T-cell (primary cell): ENCODE results near the gene GRB2. TPM values are rescaled to one million over a fixed set of nuclear protein-coding genes. Genes with fewer than 3 reads are reported as not detected.

Source experiments
- ATAC-seq, 4 experiments: fragments of 200-7000 bp in 3 of 4; fragments of 150-1000 bp in 1 of 4; cut with Tn5 transposase; replicated peaks in 1 of 4; 1 replicate in 3 of 4; 2 replicates in 1 of 4; pipeline ENCODE4 v1.10.0; 2021; ENCODE audit warnings: moderate library complexity in 3 of 4, mild to moderate bottlenecking in 2 of 4, moderate number of reproducible peaks in 1 of 4
- CTCF ChIA-PET, 2 donors: fragments of 300-600 bp; sonication (Branson Sonifier 250); formaldehyde crosslinking; loops; one replicate each; lab custom pipeline; 2022; ENCODE audit warnings: antibody characterized with exemption in 2 of 2; lab: Charles Lee
- POLR2A ChIA-PET, 2 donors: fragments of 300-600 bp; sonication (Branson Sonifier 250); formaldehyde crosslinking; loops; one replicate each; lab custom pipeline; 2022; ENCODE audit warnings: antibody characterized with exemption in 2 of 2; lab: Charles Lee
- DNase-seq, 35 experiments: peaks; one replicate each; pipeline versions ENCODE4 v3.0.0 to v3.0.0-alpha.2; 2013 to 2023
- H3K27ac ChIP-seq: one replicate; pipeline ENCODE4 v1.5.1; 2013; ENCODE audit warnings: low read length
- H3K27me3 ChIP-seq, 2 experiments: replicated peaks in 1 of 2; 1 replicate in 1 of 2; 2 replicates in 1 of 2; pipeline versions ENCODE4 v1.6.1 to v1.7.0; 2013; ENCODE audit warnings: low read length in 1 of 2, mixed read lengths in 1 of 2; ENCODE audit not compliant: control insufficient read depth in 2 of 2, insufficient read depth in 2 of 2; ENCODE audit errors: extremely low read depth in 1 of 2
- H3K36me3 ChIP-seq, 2 donors: 1 replicate in 1 of 2; 2 replicates in 1 of 2; pipeline versions ENCODE4 v1.6.1 to v1.7.0; 2013; ENCODE audit warnings: low read length in 1 of 2; ENCODE audit not compliant: control insufficient read depth in 2 of 2, insufficient read depth in 1 of 2; ENCODE audit errors: extremely low read depth in 1 of 2
- H3K4me1 ChIP-seq, 2 experiments: 1 replicate in 1 of 2; 2 replicates in 1 of 2; pipeline versions ENCODE4 v1.6.1 to v1.7.0; 2013; ENCODE audit warnings: low read length in 2 of 2, mixed read lengths in 1 of 2; ENCODE audit not compliant: insufficient read depth in 2 of 2, control insufficient read depth in 1 of 2; ENCODE audit errors: extremely low read depth in 1 of 2
- H3K4me3 ChIP-seq, 2 donors: 1 replicate in 1 of 2; 2 replicates in 1 of 2; pipeline versions ENCODE4 v1.5.1 to v1.7.0; 2013; ENCODE audit warnings: mild to moderate bottlenecking in 2 of 2, low read length in 1 of 2, moderate library complexity in 1 of 2; ENCODE audit not compliant: control insufficient read depth in 1 of 2; ENCODE audit errors: extremely low read depth in 1 of 2
- H3K9me3 ChIP-seq: 2 replicates; pipeline ENCODE4 v1.7.0; 2013
- H3K27ac Mint-ChIP-seq, 2 donors: one replicate each; pipeline ENCODE4 v1.8.0; 2020 to 2021; ENCODE audit warnings: mild to moderate bottlenecking in 2 of 2, mixed read lengths in 2 of 2
- H3K27me3 Mint-ChIP-seq, 2 donors: one replicate each; pipeline ENCODE4 v1.8.0; 2021 to 2022; ENCODE audit warnings: mixed read lengths in 2 of 2
- H3K36me3 Mint-ChIP-seq: one replicate; pipeline ENCODE4 v1.8.0; 2021; ENCODE audit warnings: mixed read lengths
- H3K4me1 Mint-ChIP-seq, 3 donors: one replicate each; pipeline ENCODE4 v1.8.0; 2020 to 2022; ENCODE audit warnings: mixed read lengths in 3 of 3, mild to moderate bottlenecking in 1 of 3
- H3K4me3 Mint-ChIP-seq, 3 donors: one replicate each; pipeline ENCODE4 v1.8.0; 2020 to 2022; ENCODE audit warnings: mild to moderate bottlenecking in 3 of 3, mixed read lengths in 3 of 3, moderate library complexity in 3 of 3
- H3K9me3 Mint-ChIP-seq, 3 donors: one replicate each; pipeline ENCODE4 v1.8.0; 2020 to 2022; ENCODE audit warnings: mixed read lengths in 3 of 3
- WGBS: methylation state at CpG from one replicate; pipeline ENCODE4 v1.1.5; 2013; ENCODE audit warnings: missing lambda C conversion rate; ENCODE audit not compliant: insufficient coverage; 5-methylcytosine and 5-hydroxymethylcytosine counted together
- total RNA-seq, 35 experiments: library from RNA in 6 of 35; stranded (reverse) in 6 of 35; fragments of 120-200 nt in 1 of 35; gene quantifications; one replicate each; pipeline versions ENCODE4 v1.2.1 to v1.2.4 and lab custom pipeline; 2013 to 2026

GRB2 gene
- total RNA-seq, 5 donors from 2014 or later (not counting 1 experiment from before 2014, with no cell fraction given): 103 to 133 (median 130) TPM

GRCh38 chr17:75387771-75388170 is 17.7 kb downstream of the GRB2 start:
- H3K36me3 Mint-ChIP-seq: peaks cover 29% of the 10 kb centered on the region

DNA sequence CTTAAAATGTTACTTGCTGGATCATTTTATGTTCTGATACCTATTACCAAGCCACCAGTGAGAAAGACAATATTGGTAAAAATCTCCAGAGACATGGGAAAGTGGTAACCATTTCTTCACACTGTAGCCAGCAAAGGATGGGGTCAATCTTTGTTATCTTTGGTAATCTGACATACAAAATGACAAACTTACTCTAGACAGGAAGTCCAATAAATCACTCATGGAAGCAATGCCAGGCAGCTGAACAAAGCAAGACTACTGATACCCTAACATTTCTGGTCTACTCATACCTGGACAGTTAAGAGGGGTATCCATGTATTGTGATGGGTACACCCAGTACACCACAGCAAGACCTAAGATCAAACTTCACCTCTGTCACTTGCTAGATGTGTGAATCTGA is 19.0 kb downstream of the GRB2 start:
- Histone ChIP-seq H3K36me3 (peaks cover 5 to 30% of the 10 kb centered on the region in 2 donors), H3K27ac (no peak overlapping the region), H3K27me3 (no peaks in the 10 kb centered on the region), H3K9me3 (no peaks in the 10 kb centered on the region), H3K4me3 (no peak overlapping the region), H3K4me1 (peaks cover 17 to 42% of the 10 kb centered on the region in 2 experiments)
- ChIA-PET POLR2A (no interaction called here), CTCF (interaction anchor here in 1 of 2 donors (1.2 kb wide), 1 partner anchor 43 kb away, joined by 3 read pairs; no protein-coding TSS in a partner anchor)
- ATAC-seq (no peak), DNase-seq (no peak)
- peaks cover 65 to 80% (median 66%) of the 10 kb centered on the region in 3 donors for H3K4me1 Mint-ChIP-seq
- H3K9me3 Mint-ChIP-seq: no peaks in the 10 kb centered on the region
- peak overlapping the region; percentile 7 to 58 for H3K27ac Mint-ChIP-seq
- H3K27me3 Mint-ChIP-seq: no peaks in the 10 kb centered on the region
- peak overlapping the region in 1 of 3 donors; percentile 25 for H3K4me3 Mint-ChIP-seq
- peaks cover 22% of the 10 kb centered on the region for H3K36me3 Mint-ChIP-seq

More at GRCh38 chr17:75387771-75388170, 17.7 kb downstream of the GRB2 start:
- Histone ChIP-seq H3K4me1 (peaks cover 25 to 36% of the 10 kb centered on the region in 2 experiments), H3K27me3 (no peaks in the 10 kb centered on the region), H3K4me3 (no peak overlapping the region), H3K27ac (no peak overlapping the region), H3K36me3 (peaks cover 7 to 41% of the 10 kb centered on the region in 2 donors), H3K9me3 (no peaks in the 10 kb centered on the region)
- Mint-ChIP-seq H3K27ac (no peak overlapping the region), H3K27me3 (no peaks in the 10 kb centered on the region), H3K4me3 (no peak overlapping the region), H3K9me3 (no peaks in the 10 kb centered on the region), H3K4me1 (peaks cover 70 to 81% (median 74%) of the 10 kb centered on the region in 3 donors)
- POLR2A ChIA-PET: interaction anchor here (0.6 to 0.7 kb wide), 3 partner anchors 51 to 1197 kb away, joined by 3 to 6 read pairs (median 3); no protein-coding TSS in a partner anchor
- WGBS: no CpG with 5 or more reads among the region's 3 CpGs
- CTCF ChIA-PET: interaction anchor here in 1 of 2 donors (0.6 kb wide), 1 partner anchor 379 kb away, joined by 3 read pairs; no protein-coding TSS in a partner anchor
- ATAC-seq (no peak), DNase-seq (no peak)

- H3K9me3 ChIP-seq: no peaks in the 10 kb centered on the region
- Mint-ChIP-seq H3K36me3 (peaks cover 11% of the 10 kb centered on the region), H3K27ac (no peak overlapping the region), H3K4me1 (peaks cover 63 to 80% (median 65%) of the 10 kb centered on the region in 3 donors), H3K4me3 (no peak overlapping the region), H3K27me3 (no peaks in the 10 kb centered on the region), H3K9me3 (no peaks in the 10 kb centered on the region)
- peaks cover 8 to 38% of the 10 kb centered on the region in 2 experiments for H3K4me1 ChIP-seq
- no CpG with 5 or more reads among the region's 8 CpGs for WGBS
- ATAC-seq: no peak
- CTCF ChIA-PET: interaction anchor here (0.6 to 0.7 kb wide), 2 partner anchors 13 kb away, joined by 4 to 13 read pairs; no protein-coding TSS in a partner anchor
- no peak overlapping the region for H3K27ac ChIP-seq
- peaks cover 5 to 14% of the 10 kb centered on the region in 2 donors for H3K36me3 ChIP-seq
- no peaks in the 10 kb centered on the region for H3K27me3 ChIP-seq
- POLR2A ChIA-PET: no interaction called here
- no peak overlapping the region for H3K4me3 ChIP-seq
- DNase-seq: no peak
Measured at GRCh38 chr17:75384751-75385150, 20.7 kb downstream of the GRB2 start.

- Mint-ChIP-seq H3K27me3 (no peaks in the 10 kb centered on the region), H3K4me1 (peaks cover 58 to 80% (median 66%) of the 10 kb centered on the region in 3 donors), H3K27ac (no peak overlapping the region), H3K4me3 (no peak overlapping the region), H3K36me3 (peaks cover 6% of the 10 kb centered on the region), H3K9me3 (no peaks in the 10 kb centered on the region)
- no peak overlapping the region for H3K27ac ChIP-seq
- WGBS: 50% methylated on average over 1 of the region's 5 CpGs
- no peak for ATAC-seq
- H3K9me3 ChIP-seq: no peaks in the 10 kb centered on the region
- peaks cover 5 to 14% of the 10 kb centered on the region in 2 donors for H3K36me3 ChIP-seq
- CTCF ChIA-PET: interaction anchor here (0.6 to 0.7 kb wide), 3 partner anchors 13 to 71 kb away, joined by 3 to 6 read pairs (median 4); no protein-coding TSS in a partner anchor
- no peak overlapping the region for H3K4me3 ChIP-seq
- POLR2A ChIA-PET: interaction anchor here in 1 of 2 donors (0.6 kb wide), 1 partner anchor 142 kb away, joined by 3 read pairs; no protein-coding TSS in a partner anchor
- H3K27me3 ChIP-seq: no peaks in the 10 kb centered on the region
- peaks cover 7 to 41% of the 10 kb centered on the region in 2 experiments for H3K4me1 ChIP-seq
- DNase-seq: no peak
Measured at GRCh38 chr17:75383842-75384195, 21.7 kb downstream of the GRB2 start.

DNA sequence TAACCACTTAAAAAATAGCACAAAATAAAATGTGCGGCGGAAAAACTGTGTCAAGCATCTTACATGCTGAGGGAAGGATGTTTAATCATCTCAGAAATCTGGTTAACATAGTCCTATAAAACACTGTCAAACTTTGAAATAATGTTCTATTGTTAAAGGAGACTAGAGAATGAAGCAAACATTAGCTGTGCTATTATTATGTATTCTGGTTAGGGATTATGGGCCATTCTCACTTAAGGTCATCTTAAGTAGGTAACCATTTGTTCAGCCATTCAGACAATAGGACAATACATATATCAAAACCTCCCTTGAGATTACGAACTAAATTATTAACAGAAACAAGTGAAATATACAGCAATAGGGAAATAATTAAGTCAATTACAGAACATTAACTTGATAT is 24.7 kb downstream of the GRB2 start:
- Histone ChIP-seq H3K4me3 (no peak overlapping the region), H3K9me3 (no peaks in the 10 kb centered on the region), H3K36me3 (peaks cover 0 to 12% of the 10 kb centered on the region in 2 donors), H3K4me1 (peaks cover 7 to 44% of the 10 kb centered on the region in 2 experiments), H3K27ac (no peak overlapping the region), H3K27me3 (no peaks in the 10 kb centered on the region)
- peaks cover 9% of the 10 kb centered on the region for H3K36me3 Mint-ChIP-seq
- H3K9me3 Mint-ChIP-seq: no peaks in the 10 kb centered on the region
- ChIA-PET CTCF (interaction anchor here (0.6 to 1.8 kb wide), 4 partner anchors 12 to 92 kb away, joined by 3 to 4 read pairs (median 4); partner anchors contain the start of gene SLC25A19 (in 1 of the 2)), POLR2A (interaction anchor here (0.5 kb wide), 2 partner anchors 26 to 100 kb away, joined by 3 to 4 read pairs; no protein-coding TSS in a partner anchor)
- H3K27me3 Mint-ChIP-seq: no peaks in the 10 kb centered on the region
- DNase-seq: no peak
- H3K4me1 Mint-ChIP-seq: peaks cover 60 to 78% (median 67%) of the 10 kb centered on the region in 3 donors
- peak overlapping the region in 1 of 3 donors; percentile 17 for H3K4me3 Mint-ChIP-seq
- H3K27ac Mint-ChIP-seq: peak overlapping the region in 1 of 2 donors; percentile 62
- ATAC-seq: no peak
- no CpG with 5 or more reads among the region's 3 CpGs for WGBS

DNA sequence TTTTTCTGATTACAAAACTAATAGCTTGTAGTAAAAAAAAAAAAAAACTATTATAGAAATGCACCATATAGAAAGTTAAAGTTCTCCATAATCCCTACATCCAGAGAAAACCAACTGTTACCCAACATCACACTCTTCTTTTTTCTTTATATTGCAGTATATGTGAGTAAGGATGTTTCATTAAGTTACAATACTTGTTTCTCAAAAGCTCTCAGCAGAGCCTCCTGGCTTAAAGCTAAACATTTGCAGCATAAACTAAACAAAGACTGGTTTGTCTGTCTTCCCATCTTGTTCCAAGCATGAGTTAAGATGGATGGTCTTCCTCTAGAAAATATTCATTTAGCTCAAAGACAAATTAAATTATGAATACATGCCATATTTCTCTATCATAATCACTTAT is 25.2 kb downstream of the GRB2 start:
- H3K36me3 Mint-ChIP-seq: peaks cover 10% of the 10 kb centered on the region
- POLR2A ChIA-PET: interaction anchor here (0.5 to 0.9 kb wide), 4 partner anchors 13 to 266 kb away, joined by 3 to 4 read pairs (median 3); no protein-coding TSS in a partner anchor
- H3K4me3 Mint-ChIP-seq: peak overlapping the region in 1 of 3 donors; percentile 17
- peak overlapping the region in 1 of 2 donors; percentile 62 for H3K27ac Mint-ChIP-seq
- H3K27me3 Mint-ChIP-seq: no peaks in the 10 kb centered on the region
- Histone ChIP-seq H3K9me3 (no peaks in the 10 kb centered on the region), H3K36me3 (peaks cover 0 to 12% of the 10 kb centered on the region in 2 donors), H3K4me3 (no peak overlapping the region), H3K27me3 (no peaks in the 10 kb centered on the region), H3K27ac (no peak overlapping the region), H3K4me1 (peaks cover 7 to 42% of the 10 kb centered on the region in 2 experiments)
- H3K9me3 Mint-ChIP-seq: no peaks in the 10 kb centered on the region
- CTCF ChIA-PET: interaction anchor here (0.6 to 1.8 kb wide), 5 partner anchors 11 to 91 kb away, joined by 3 to 8 read pairs (median 4); partner anchors contain the start of gene SLC25A19 (in 1 of the 2)
- peaks cover 61 to 77% (median 67%) of the 10 kb centered on the region in 3 donors for H3K4me1 Mint-ChIP-seq
- DNase-seq: no peak
- no peak for ATAC-seq
